Measurements from ENCODE around the gene GSDMA.

GSDMA gene

DNA sequence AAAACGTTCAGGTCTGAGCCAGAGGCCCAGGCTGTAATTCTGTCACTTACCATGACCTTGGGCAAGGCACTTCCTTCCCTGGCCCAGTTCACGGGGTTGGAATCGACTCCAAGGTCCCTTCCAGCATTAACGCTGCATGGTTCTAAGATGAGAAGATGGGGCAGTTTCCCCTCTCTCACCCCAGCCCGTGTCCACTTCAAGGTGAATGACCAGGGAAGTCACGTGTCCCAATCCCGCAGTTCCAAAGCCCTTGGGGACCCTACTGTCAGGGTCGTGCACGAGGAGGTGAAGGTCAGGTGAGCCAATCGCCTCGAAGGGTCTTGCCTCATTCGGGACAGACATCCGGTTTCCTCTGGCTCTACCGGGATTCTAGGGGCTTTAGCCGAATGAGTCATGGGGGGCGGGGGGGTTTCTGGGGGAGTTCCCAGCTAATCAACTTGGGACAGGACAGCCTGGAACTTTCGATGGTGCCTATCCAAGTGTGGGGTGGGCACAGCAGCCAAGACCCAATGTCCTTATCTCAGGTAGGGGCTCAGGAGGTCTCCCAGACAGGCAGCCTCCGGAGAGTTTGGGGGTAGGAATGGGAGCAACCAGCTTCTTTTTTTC is 51.7 kb downstream of the GSDMA start:
- TF ChIP-seq, protein P1, sequence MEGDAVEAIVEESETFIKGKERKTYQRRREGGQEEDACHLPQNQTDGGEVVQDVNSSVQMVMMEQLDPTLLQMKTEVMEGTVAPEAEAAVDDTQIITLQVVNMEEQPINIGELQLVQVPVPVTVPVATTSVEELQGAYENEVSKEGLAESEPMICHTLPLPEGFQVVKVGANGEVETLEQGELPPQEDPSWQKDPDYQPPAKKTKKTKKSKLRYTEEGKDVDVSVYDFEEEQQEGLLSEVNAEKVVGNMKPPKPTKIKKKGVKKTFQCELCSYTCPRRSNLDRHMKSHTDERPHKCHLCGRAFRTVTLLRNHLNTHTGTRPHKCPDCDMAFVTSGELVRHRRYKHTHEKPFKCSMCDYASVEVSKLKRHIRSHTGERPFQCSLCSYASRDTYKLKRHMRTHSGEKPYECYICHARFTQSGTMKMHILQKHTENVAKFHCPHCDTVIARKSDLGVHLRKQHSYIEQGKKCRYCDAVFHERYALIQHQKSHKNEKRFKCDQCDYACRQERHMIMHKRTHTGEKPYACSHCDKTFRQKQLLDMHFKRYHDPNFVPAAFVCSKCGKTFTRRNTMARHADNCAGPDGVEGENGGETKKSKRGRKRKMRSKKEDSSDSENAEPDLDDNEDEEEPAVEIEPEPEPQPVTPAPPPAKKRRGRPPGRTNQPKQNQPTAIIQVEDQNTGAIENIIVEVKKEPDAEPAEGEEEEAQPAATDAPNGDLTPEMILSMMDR (IDR thresholded peaks at IDR 0.05): no peak
- Histone ChIP-seq H3K27ac (no peak overlapping the region), H3K9ac (no peak overlapping the region)

GRCh38 chr17:40015005-40015997 is 52.5 kb downstream of the GSDMA start, which contains the start of gene CSF3:
Gene CSF3 (plus strand): TSS chr17:40015440. CDS start chr17:40015475, 35 bp downstream.
- no peak within 1 kb of the TSS for H3K4me2 ChIP-seq (ENCODE audit: low read length)
- no peak within 1 kb of the TSS for H3K9ac ChIP-seq
- no peaks in the 10 kb centered on the region for H3K4me1 ChIP-seq
- no peak within 1 kb of the TSS for H2AFZ ChIP-seq
- no peak within 1 kb of the TSS for H3K27ac ChIP-seq
- TF ChIP-seq, protein P1 (IDR thresholded peaks at IDR 0.05): no peak
- H3K27me3 ChIP-seq (ENCODE audit: control insufficient read depth, insufficient read depth, low read length): no peaks in the 10 kb centered on the region
- no peaks in the 10 kb centered on the region for H3K79me2 ChIP-seq
- no peak within 1 kb of the TSS for H3K4me3 ChIP-seq (ENCODE audit: low read depth, low read length)
- no peaks in the 10 kb centered on the region for H3K9me3 ChIP-seq (ENCODE audit: control insufficient read depth, low read length)
- no peaks in the 10 kb centered on the region for H3K36me3 ChIP-seq (ENCODE audit: control insufficient read depth, insufficient read depth, low read length)

More for the DNA sequence above, 51.7 kb downstream of the GSDMA start:
- Histone ChIP-seq H2AFZ (no peak overlapping the region), H3K4me3 (ENCODE audit: low read depth, low read length) (no peak overlapping the region), H3K79me2 (no peaks in the 10 kb centered on the region), H3K27me3 (ENCODE audit: control insufficient read depth, insufficient read depth, low read length) (no peaks in the 10 kb centered on the region), H3K9me3 (ENCODE audit: control insufficient read depth, low read length) (no peaks in the 10 kb centered on the region), H3K36me3 (ENCODE audit: control insufficient read depth, insufficient read depth, low read length) (no peaks in the 10 kb centered on the region), H3K4me2 (ENCODE audit: low read length) (no peak overlapping the region), H3K4me1 (no peaks in the 10 kb centered on the region)

GRCh38 chr17:40015998-40016985 is 53.5 kb downstream of the GSDMA start:
- TF ChIP-seq, protein P1 (IDR thresholded peaks at IDR 0.05): no peak
- Histone ChIP-seq H3K9me3 (ENCODE audit: control insufficient read depth, low read length) (no peaks in the 10 kb centered on the region), H3K4me1 (no peaks in the 10 kb centered on the region), H3K27me3 (ENCODE audit: control insufficient read depth, insufficient read depth, low read length) (no peaks in the 10 kb centered on the region), H3K27ac (no peak overlapping the region), H3K36me3 (ENCODE audit: control insufficient read depth, insufficient read depth, low read length) (no peaks in the 10 kb centered on the region), H3K9ac (no peak overlapping the region), H3K4me3 (ENCODE audit: low read depth, low read length) (no peak overlapping the region), H2AFZ (no peak overlapping the region), H3K4me2 (ENCODE audit: low read length) (no peak overlapping the region), H3K79me2 (no peaks in the 10 kb centered on the region)

- H3K4me1 ChIP-seq: no peaks in the 10 kb centered on the region
- H3K4me2 ChIP-seq (ENCODE audit: low read length): no peak overlapping the region
- no peaks in the 10 kb centered on the region for H3K79me2 ChIP-seq
- H3K4me3 ChIP-seq (ENCODE audit: low read depth, low read length): no peak overlapping the region
- no peak overlapping the region for H3K9ac ChIP-seq
- TF ChIP-seq, protein P1 (IDR thresholded peaks at IDR 0.05): no peak
- no peak overlapping the region for H3K27ac ChIP-seq
- no peaks in the 10 kb centered on the region for H3K9me3 ChIP-seq (ENCODE audit: control insufficient read depth, low read length)
- H3K36me3 ChIP-seq (ENCODE audit: control insufficient read depth, insufficient read depth, low read length): no peaks in the 10 kb centered on the region
- H3K27me3 ChIP-seq (ENCODE audit: control insufficient read depth, insufficient read depth, low read length): no peaks in the 10 kb centered on the region
- no peak overlapping the region for H2AFZ ChIP-seq
Observed at GRCh38 chr17:40017422-40018080, 54.7 kb downstream of the GSDMA start.

All from parathyroid adenoma (tissue), 2 donors.